Effector CD4-positive, alpha-beta T cell (primary cell): Measurements from ENCODE around the gene TRPM2.

Experiments
- DNase-seq: peaks from one replicate; pipeline ENCODE4 v3.0.0-alpha.2; 2020

TRPM2 gene

GRCh38 chr21:44489962-44490361, 136.5 kb downstream of the TRPM2 start:
- no peak for DNase-seq

GRCh38 chr21:44490405-44490804, 137.0 kb downstream of the TRPM2 start:
- no peak for DNase-seq

GRCh38 chr21:44490816-44491215, 137.4 kb downstream of the TRPM2 start:
- DNase-seq, result no peak
